Neutrophil (primary cell): ENCODE results near the gene IFNLR1.

ENCODE experiments used
- H3K27ac ChIP-seq: fragments of 200-600 bp; sonication (generic); 2 replicates; pipeline ENCODE4 v1.5.1; 2016; ENCODE audit warnings: mild to moderate bottlenecking, moderate library complexity
- H3K27me3 ChIP-seq: fragments of 200-600 bp; sonication (generic); 2 replicates; pipeline ENCODE4 v1.6.0; 2016; ENCODE audit warnings: mild to moderate bottlenecking
- H3K36me3 ChIP-seq: fragments of 200-600 bp; sonication (generic); 2 replicates; pipeline ENCODE4 v1.5.1; 2017
- H3K4me1 ChIP-seq, 2 experiments: fragments of 200-600 bp in 1 of 2; sonication (generic) in 1 of 2; 1 replicate in 1 of 2; 2 replicates in 1 of 2; pipeline versions ENCODE4 v1.5.1 to v1.6.1; 2013 to 2016; ENCODE audit warnings: low read depth in 1 of 2, low read length in 1 of 2, mild to moderate bottlenecking in 1 of 2, moderate library complexity in 1 of 2; ENCODE audit not compliant: control insufficient read depth in 1 of 2, insufficient read depth in 1 of 2
- H3K4me3 ChIP-seq, 2 experiments: fragments of 200-600 bp in 1 of 2; sonication (generic) in 1 of 2; 1 replicate in 1 of 2; 2 replicates in 1 of 2; pipeline ENCODE4 v1.5.1; 2013 to 2016; ENCODE audit warnings: low read depth in 1 of 2, low read length in 1 of 2, mild to moderate bottlenecking in 1 of 2, moderate library complexity in 1 of 2
- H3K9me3 ChIP-seq: fragments of 200-600 bp; sonication (generic); 2 replicates; pipeline ENCODE4 v1.5.1; 2016
- TF ChIP-seq, protein P1 (sequence below): fragments of 200-600 bp; sonication (generic); IDR thresholded peaks from 2 replicates; pipeline ENCODE4 v1.5.1; 2016; ENCODE audit warnings: antibody characterized with exemption

IFNLR1 gene

DNA sequence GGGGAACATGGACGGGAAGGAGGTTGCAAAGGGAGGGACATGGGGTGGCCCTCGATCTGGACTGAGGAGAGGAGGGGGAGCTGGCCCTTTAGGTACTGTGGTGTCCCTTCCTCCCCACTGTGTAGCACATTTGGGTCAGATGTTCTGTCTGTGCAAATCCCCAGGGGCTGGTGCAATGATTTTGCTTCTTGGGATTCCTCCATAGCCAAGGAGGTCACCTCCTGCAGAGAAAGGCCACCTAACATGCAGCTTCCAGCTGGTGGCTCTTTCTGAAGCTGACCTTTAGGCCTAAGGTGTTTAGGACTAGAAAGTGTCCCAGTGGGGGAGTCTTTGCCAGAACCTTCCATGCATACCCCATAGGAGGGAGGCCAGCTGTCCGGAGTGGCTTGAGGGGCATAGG, 66.1 kb downstream of the IFNLR1 start:
- H3K27ac ChIP-seq, result no peak overlapping the region
- TF ChIP-seq, protein P1, sequence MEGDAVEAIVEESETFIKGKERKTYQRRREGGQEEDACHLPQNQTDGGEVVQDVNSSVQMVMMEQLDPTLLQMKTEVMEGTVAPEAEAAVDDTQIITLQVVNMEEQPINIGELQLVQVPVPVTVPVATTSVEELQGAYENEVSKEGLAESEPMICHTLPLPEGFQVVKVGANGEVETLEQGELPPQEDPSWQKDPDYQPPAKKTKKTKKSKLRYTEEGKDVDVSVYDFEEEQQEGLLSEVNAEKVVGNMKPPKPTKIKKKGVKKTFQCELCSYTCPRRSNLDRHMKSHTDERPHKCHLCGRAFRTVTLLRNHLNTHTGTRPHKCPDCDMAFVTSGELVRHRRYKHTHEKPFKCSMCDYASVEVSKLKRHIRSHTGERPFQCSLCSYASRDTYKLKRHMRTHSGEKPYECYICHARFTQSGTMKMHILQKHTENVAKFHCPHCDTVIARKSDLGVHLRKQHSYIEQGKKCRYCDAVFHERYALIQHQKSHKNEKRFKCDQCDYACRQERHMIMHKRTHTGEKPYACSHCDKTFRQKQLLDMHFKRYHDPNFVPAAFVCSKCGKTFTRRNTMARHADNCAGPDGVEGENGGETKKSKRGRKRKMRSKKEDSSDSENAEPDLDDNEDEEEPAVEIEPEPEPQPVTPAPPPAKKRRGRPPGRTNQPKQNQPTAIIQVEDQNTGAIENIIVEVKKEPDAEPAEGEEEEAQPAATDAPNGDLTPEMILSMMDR, result no peak
- no peak overlapping the region for H3K4me3 ChIP-seq
- no peaks in the 10 kb centered on the region for H3K4me1 ChIP-seq
- H3K36me3 ChIP-seq, result no peaks in the 10 kb centered on the region
- H3K27me3 ChIP-seq, result peaks cover 9% of the 10 kb centered on the region
- no peaks in the 10 kb centered on the region for H3K9me3 ChIP-seq

DNA sequence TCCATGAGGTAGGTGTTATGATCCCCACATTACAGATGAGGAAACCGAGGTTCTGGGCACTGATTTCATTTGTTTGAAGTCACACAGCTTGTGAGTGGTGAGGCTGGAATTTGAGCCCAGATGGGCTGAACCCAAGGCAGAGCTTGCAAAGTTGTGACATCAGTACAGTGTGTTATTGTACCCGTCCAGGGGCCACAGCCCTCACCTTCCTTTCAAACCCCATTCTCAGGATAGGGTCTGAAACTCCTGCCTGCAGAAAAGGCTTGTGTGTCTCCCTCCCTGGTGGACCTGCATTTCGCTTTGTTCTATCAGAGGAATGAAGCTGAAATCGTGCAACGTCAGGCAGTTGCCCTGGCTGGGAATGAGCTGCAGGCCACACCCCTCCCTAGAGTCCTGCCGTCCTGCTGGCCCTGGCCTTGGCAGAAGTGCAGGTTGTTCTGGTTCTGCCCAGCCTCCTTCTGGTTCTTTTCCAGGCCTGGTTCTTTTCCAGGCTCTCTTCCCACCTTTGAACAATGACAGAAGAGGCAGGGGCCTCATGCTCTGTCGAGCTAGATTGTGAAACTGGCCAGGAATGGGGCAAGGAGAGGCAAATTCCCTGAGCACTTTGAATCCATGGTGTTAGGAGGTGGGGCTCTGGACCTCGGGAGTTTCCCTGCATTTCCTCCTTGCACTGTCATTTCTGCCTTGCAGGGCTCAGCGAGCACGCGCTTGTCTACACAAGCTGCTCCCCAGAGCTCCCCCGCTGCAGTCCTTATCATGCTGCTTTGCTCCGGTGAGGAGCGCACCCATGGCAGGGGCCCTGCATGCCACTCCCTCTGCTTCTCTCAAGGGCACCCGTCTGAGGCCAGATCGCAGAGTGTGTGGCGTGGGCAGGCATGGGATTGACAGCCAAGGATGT, 67.0 kb downstream of the IFNLR1 start:
- H3K4me3 ChIP-seq, result no peak overlapping the region
- no peaks in the 10 kb centered on the region for H3K4me1 ChIP-seq
- H3K9me3 ChIP-seq, result no peaks in the 10 kb centered on the region
- H3K36me3 ChIP-seq, result no peaks in the 10 kb centered on the region
- H3K27ac ChIP-seq, result no peak overlapping the region
- peaks cover 13% of the 10 kb centered on the region for H3K27me3 ChIP-seq
- TF ChIP-seq, protein P1, result no peak

DNA sequence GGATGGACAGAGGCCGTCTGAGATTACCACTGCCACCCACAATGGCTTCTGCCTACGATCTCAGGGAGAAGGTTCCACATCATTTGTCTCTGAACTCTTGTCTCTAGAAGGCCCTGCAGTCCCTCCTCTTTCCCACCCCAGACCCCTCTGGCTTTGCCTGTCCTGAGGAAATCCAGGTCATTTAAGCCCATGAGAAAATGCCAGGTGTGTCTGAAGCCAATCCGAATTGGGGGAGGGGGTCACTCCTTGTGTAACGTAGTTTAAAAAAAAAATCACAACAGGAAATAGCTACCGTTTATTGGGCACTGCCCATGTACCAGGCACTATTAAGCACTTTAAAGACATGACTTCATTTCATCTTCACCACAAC, 67.6 kb downstream of the IFNLR1 start:
- Histone ChIP-seq H3K36me3 (no peaks in the 10 kb centered on the region), H3K27ac (no peak overlapping the region), H3K4me1 (no peaks in the 10 kb centered on the region), H3K9me3 (no peaks in the 10 kb centered on the region), H3K27me3 (peaks cover 13% of the 10 kb centered on the region), H3K4me3 (no peak overlapping the region)
- TF ChIP-seq, protein P1, result no peak

DNA sequence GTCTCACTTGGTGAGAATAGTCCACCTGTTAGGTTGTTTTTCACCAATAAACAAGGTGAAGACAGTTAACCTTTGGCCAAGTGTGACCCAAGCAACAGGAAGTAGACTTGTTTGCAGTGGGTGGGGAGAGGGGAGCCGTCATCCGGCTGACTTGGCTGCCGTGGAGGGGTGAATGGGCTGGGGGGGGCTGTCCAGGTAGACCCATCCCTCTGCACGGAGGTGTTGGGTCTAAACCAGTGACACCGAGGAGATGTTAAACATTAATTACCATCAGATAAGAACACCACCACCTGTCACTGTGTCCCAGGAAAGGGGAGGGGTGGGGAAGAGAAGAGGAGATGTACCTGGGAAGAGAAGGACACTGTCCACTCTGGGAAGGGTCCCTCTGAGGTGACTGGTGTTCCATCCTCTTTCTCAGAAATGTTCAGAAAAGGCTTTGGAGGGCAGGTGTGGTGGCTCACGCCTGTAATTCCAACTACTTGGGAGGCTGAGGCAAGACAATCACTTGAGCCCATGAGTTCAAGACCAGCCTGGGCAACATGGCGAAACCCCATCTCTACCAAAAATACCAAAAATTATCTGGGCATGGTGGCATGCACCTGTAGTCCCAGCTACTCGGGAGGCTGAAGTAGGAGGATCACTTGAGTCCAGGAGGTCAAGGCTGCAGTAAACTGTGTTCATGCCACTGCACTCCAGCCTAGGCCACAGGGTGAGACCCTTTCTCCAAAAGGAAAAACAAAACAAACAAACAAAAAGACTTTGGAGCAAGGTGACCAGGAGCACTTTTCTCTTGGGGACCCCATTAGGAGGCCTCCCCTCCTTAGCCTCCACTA, 68.5 kb downstream of the IFNLR1 start:
- peaks cover 20% of the 10 kb centered on the region for H3K27me3 ChIP-seq
- H3K4me3 ChIP-seq, result no peak overlapping the region
- no peak overlapping the region for H3K27ac ChIP-seq
- no peaks in the 10 kb centered on the region for H3K36me3 ChIP-seq
- no peaks in the 10 kb centered on the region for H3K4me1 ChIP-seq
- H3K9me3 ChIP-seq, result no peaks in the 10 kb centered on the region
- TF ChIP-seq, protein P1, result no peak

DNA sequence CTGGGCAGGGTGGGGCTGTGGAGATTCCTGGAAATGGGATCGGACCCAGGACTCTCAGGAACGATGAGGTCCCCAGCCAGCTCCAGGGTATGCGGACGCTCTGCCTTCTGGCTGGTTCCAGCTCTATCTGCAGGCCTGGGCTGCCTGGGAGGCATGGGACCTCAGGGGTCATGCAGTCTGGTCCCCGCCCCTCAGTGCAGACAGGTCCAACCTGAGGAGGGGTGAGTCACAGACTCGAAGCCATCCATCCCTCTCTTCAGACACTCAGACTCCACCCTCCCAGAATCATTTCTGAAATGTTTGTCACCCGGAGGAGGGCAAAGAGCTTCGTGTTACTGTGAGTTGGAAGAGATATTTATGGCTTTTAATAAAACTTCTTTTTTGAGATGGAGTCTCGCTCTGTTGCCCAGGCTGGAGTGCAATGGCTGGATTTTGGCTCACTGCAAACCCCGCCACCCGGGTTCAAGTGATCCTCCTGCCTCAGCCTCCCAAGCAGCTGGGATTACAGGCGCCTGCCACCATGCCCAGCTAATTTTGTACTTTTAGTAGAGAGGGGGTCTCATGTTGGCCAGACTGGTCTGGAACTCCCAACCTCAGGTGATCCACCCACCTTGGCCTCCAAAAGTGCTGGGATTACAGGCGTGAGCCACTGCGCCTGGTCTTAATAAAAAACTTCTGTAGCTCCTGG, 69.2 kb downstream of the IFNLR1 start:
- H3K36me3 ChIP-seq, result no peaks in the 10 kb centered on the region
- H3K27me3 ChIP-seq, result peaks cover 25% of the 10 kb centered on the region
- TF ChIP-seq, protein P1, result no peak
- no peaks in the 10 kb centered on the region for H3K9me3 ChIP-seq
- H3K4me3 ChIP-seq, result no peak overlapping the region
- H3K4me1 ChIP-seq, result no peaks in the 10 kb centered on the region
- H3K27ac ChIP-seq, result no peak overlapping the region
